Testis (tissue), 2 donors: ENCODE measurements around the gene SPATA33.

Experiments used
- CTCF ChIP-seq, 3 experiments: fragments of 450-650 bp in 2 of 3; fragments of 200-600 bp in 1 of 3; sonication (generic) in 1 of 3; IDR thresholded peaks; one replicate each; pipeline ENCODE4 v1.5.1; 2016 to 2019; ENCODE audit warnings: antibody characterized with exemption in 3 of 3, mild to moderate bottlenecking in 2 of 3, moderate library complexity in 1 of 3
- POLR2A ChIP-seq: fragments of 450-650 bp; IDR thresholded peaks from one replicate; pipeline ENCODE4 v1.6.1; 2017; ENCODE audit warnings: antibody characterized with exemption, mild to moderate bottlenecking, moderate library complexity

- TF ChIP-seq CTCF (IDR thresholded peaks at IDR 0.05) = no peak
- no peak for TF ChIP-seq POLR2A
Measured at GRCh38 chr16:89709166-89709565, 51.5 kb downstream of the SPATA33 start.
